ENCODE results near the gene NCBP2. TPM values are rescaled to one million over a fixed set of nuclear protein-coding genes. Genes with fewer than 3 reads are reported as not detected.
"Not testable (repeated sequence)": the region's sequence is repeated elsewhere in the genome, so short reads cannot be mapped to it uniquely, and the experiment has no call there.

The NCBP2 gene
- total and polyA plus RNA-seq, 7 donors: 33.1 to 78.5 (median 51.2) TPM

GRCh38 chr3:196949285-196949619 lies 6.9 kb upstream of the NCBP2 start:
- intact Hi-C loops (cut with DNase I): no loop called here
- WGBS, 3 donors: 60 to 65% (median 61%) methylated on average over 6 of the region's 6 CpGs
- H3K36me3 ChIP-seq (ENCODE audit: insufficient read depth in 1 of 2, low read depth in 1 of 2): peaks cover 0 to 3% of the 10 kb centered on the region in 2 donors
- no peak for TF ChIP-seq CTCF (IDR thresholded peaks at IDR 0.05)
- no peaks in the 10 kb centered on the region for H3K27me3 ChIP-seq (ENCODE audit: insufficient read depth in 3 of 3, low read length in 2 of 3)
- H3K9me3 ChIP-seq: no peaks in the 10 kb centered on the region
- no peak overlapping the region for H3K4me3 ChIP-seq
- H3K27ac ChIP-seq: no peak overlapping the region
- DNase-seq: no peak
- no peaks in the 10 kb centered on the region for H3K4me1 ChIP-seq
- no peak for ATAC-seq

GRCh38 chr3:196948442-196949284 lies 6.3 kb upstream of the NCBP2 start:
- H3K27ac ChIP-seq: no peak overlapping the region
- ATAC-seq (peak in 1 of 4 donors; percentile 33), DNase-seq (no peak)
- WGBS, 3 donors: 44 to 47% (median 45%) methylated on average over 21 to 22 of the region's 22 CpGs
- H3K4me1 ChIP-seq: peaks cover 3% of the 10 kb centered on the region
- TF ChIP-seq CTCF (IDR thresholded peaks at IDR 0.05): no peak
- intact Hi-C loops (cut with DNase I): no loop called here
- H3K36me3 ChIP-seq (ENCODE audit: insufficient read depth in 1 of 2, low read depth in 1 of 2): peaks cover 0 to 3% of the 10 kb centered on the region in 2 donors
- H3K9me3 ChIP-seq: no peaks in the 10 kb centered on the region
- H3K4me3 ChIP-seq: no peak overlapping the region
- no peaks in the 10 kb centered on the region for H3K27me3 ChIP-seq (ENCODE audit: insufficient read depth in 3 of 3, low read length in 2 of 3)

- ATAC-seq (no peak), DNase-seq (no peak)
- intact Hi-C loops (cut with DNase I): no loop called here
- Histone ChIP-seq H3K4me1 (peaks cover 7% of the 10 kb centered on the region), H3K4me3 (no peak overlapping the region), H3K36me3 (ENCODE audit: insufficient read depth in 1 of 2, low read depth in 1 of 2) (peaks cover 0 to 3% of the 10 kb centered on the region in 2 donors), H3K27ac (no peak overlapping the region), H3K9me3 (no peaks in the 10 kb centered on the region), H3K27me3 (ENCODE audit: insufficient read depth in 3 of 3, low read length in 2 of 3) (no peaks in the 10 kb centered on the region)
- no peak for TF ChIP-seq CTCF (IDR thresholded peaks at IDR 0.05)
- 81 to 89% (median 84%) methylated on average over 25 to 28 of the region's 28 CpGs for WGBS, 3 donors
Observed at GRCh38 chr3:196947860-196948441, 5.6 kb upstream of the NCBP2 start.

GRCh38 chr3:196947136-196947859 lies 5.0 kb upstream of the NCBP2 start:
- DNase-seq: no peak
- H3K27ac ChIP-seq: no peak overlapping the region
- H3K36me3 ChIP-seq (ENCODE audit: insufficient read depth in 1 of 2, low read depth in 1 of 2): peaks cover 0 to 3% of the 10 kb centered on the region in 2 donors
- no peak overlapping the region for H3K4me3 ChIP-seq
- no peak for ATAC-seq
- 77 to 83% (median 80%) methylated on average over 10 of the region's 10 CpGs for WGBS, 3 donors
- H3K4me1 ChIP-seq: peaks cover 7% of the 10 kb centered on the region
- no peak for TF ChIP-seq CTCF (IDR thresholded peaks at IDR 0.05)
- H3K9me3 ChIP-seq: no peaks in the 10 kb centered on the region
- no peaks in the 10 kb centered on the region for H3K27me3 ChIP-seq (ENCODE audit: insufficient read depth in 3 of 3, low read length in 2 of 3)
- intact Hi-C loops (cut with DNase I): no loop called here

- not testable (repeated sequence) for ATAC-seq; H3K36me3 ChIP-seq (ENCODE audit: insufficient read depth in 1 of 2, low read depth in 1 of 2); H3K27ac ChIP-seq; H3K27me3 ChIP-seq (ENCODE audit: insufficient read depth in 3 of 3, low read length in 2 of 3); DNase-seq; H3K9me3 ChIP-seq
- peak overlapping the region; percentile 95 for H3K4me3 ChIP-seq
- H3K4me1 ChIP-seq: peaks cover 19% of the 10 kb centered on the region
- WGBS, 3 donors: 64 to 70% (median 66%) methylated on average over 14 of the region's 14 CpGs
- intact Hi-C loops (cut with DNase I): loop anchor here in 1 of 2 donors (5.0 kb wide), 1 partner anchor 77 kb away; the partner anchor contains the start of gene SENP5
Observed at GRCh38 chr3:196944037-196944790, 1.9 kb upstream of the NCBP2 start.
